ENCODE results near the gene FBN2. TPM values are rescaled to one million over a fixed set of nuclear protein-coding genes. Genes with fewer than 3 reads are reported as not detected.

The FBN2 gene
- total RNA-seq, 1 experiment from 2014 or later: 0.22 TPM

DNA sequence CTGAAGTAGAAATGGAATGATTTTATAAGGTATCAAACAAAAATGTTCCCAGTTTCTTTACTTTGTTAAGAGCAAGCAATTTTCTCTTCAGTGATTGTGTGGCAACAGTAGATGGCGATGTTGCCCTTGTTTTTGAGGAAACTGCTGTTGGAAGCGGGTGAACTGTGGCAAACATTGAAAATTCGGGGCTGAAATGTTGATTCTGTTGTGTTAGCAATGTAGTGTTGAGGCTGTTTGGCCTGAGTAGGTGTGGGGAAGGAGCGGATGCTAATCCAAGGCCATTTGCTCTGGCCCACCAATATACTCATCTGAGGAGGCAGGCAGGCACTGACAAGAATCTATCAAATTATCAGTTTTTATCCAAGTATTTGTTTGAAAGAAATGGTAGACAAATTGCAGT is 324.7 kb downstream of the FBN2 start:
- Histone ChIP-seq H2AFZ (no peak overlapping the region), H3K79me2 (ENCODE audit: low read depth) (no peaks in the 10 kb centered on the region), H3K27ac (no peak overlapping the region), H3K36me3 (ENCODE audit: low read depth) (no peaks in the 10 kb centered on the region), H3K4me1 (replicated peaks; ENCODE audit: insufficient read depth) (no peaks in the 10 kb centered on the region), H3K9me3 (ENCODE audit: insufficient read depth, low read depth) (no peaks in the 10 kb centered on the region), H3K4me2 (no peak overlapping the region), H3K27me3 (ENCODE audit: insufficient read depth, low read depth) (no peaks in the 10 kb centered on the region), H4K20me1 (ENCODE audit: insufficient read depth) (no peaks in the 10 kb centered on the region), H3K9me2 (ENCODE audit: insufficient read depth) (no peaks in the 10 kb centered on the region), H3K4me3 (no peak overlapping the region), H3F3A (ENCODE audit: insufficient read depth, low read depth) (no peaks in the 10 kb centered on the region)
- DNase-seq: peak; percentile 40 to 52
- TF ChIP-seq, protein P1, sequence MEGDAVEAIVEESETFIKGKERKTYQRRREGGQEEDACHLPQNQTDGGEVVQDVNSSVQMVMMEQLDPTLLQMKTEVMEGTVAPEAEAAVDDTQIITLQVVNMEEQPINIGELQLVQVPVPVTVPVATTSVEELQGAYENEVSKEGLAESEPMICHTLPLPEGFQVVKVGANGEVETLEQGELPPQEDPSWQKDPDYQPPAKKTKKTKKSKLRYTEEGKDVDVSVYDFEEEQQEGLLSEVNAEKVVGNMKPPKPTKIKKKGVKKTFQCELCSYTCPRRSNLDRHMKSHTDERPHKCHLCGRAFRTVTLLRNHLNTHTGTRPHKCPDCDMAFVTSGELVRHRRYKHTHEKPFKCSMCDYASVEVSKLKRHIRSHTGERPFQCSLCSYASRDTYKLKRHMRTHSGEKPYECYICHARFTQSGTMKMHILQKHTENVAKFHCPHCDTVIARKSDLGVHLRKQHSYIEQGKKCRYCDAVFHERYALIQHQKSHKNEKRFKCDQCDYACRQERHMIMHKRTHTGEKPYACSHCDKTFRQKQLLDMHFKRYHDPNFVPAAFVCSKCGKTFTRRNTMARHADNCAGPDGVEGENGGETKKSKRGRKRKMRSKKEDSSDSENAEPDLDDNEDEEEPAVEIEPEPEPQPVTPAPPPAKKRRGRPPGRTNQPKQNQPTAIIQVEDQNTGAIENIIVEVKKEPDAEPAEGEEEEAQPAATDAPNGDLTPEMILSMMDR (conservative IDR thresholded peaks at IDR 0.05): peak; percentile 88
- TF ChIP-seq EZH2 (IDR thresholded peaks at IDR 0.05; ENCODE audit: low read depth): no peak
- POLR2A ChIA-PET (ENCODE audit: unreplicated experiment): no interaction called here
- CTCF ChIA-PET: no interaction called here
- BruUV-seq (replicated peaks): no TSS peak
- intact Hi-C loops (cut with micrococcal nuclease; ENCODE audit: unreplicated experiment): loop anchor here (1.0 to 5.0 kb wide), 5 partner anchors 286 to 689 kb away; no protein-coding TSS in a partner anchor

DNA sequence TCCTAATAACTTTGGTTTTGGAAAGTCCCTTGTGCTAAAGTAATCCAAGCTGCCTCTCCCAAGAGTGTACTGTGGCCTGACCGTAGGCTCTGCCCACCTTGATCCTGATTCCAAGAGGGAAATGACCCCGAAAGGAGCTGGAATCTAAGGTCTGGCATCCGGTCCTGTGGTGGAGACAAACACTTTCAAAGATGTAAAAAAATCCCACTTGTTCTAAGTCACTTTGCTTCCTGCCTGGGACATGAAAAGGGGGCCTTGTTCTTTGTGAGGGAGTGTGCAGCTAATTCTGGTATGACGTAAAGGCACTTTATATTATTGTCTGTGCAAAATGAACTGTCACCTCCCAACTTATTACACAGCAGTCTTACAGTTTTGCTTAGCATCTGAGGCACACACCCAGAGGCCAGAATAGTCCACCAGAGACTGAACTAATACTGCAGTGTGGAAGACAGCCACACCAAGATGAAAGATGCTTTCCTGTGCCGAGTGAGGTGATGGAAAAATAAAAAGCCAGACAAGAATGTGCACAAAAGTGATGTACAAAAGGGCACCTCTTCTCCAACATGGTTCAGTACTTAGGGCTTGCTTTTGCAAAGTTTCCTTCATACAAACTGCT is 325.7 kb downstream of the FBN2 start:
- no peak overlapping the region for H3K4me3 ChIP-seq
- no peak for TF ChIP-seq EZH2 (IDR thresholded peaks at IDR 0.05; ENCODE audit: low read depth)
- TF ChIP-seq, protein P1 (conservative IDR thresholded peaks at IDR 0.05): no peak
- no peaks in the 10 kb centered on the region for H3K9me2 ChIP-seq (ENCODE audit: insufficient read depth)
- intact Hi-C loops (cut with micrococcal nuclease; ENCODE audit: unreplicated experiment): loop anchor here (2.0 to 5.0 kb wide), 3 partner anchors 633 to 690 kb away; no protein-coding TSS in a partner anchor
- no peaks in the 10 kb centered on the region for H3K4me1 ChIP-seq (replicated peaks; ENCODE audit: insufficient read depth)
- H3K27ac ChIP-seq: no peak overlapping the region
- no peaks in the 10 kb centered on the region for H3K27me3 ChIP-seq (ENCODE audit: insufficient read depth, low read depth)
- H3K9me3 ChIP-seq (ENCODE audit: insufficient read depth, low read depth): no peaks in the 10 kb centered on the region
- ChIA-PET CTCF (no interaction called here), POLR2A (ENCODE audit: unreplicated experiment) (no interaction called here)
- H3K36me3 ChIP-seq (ENCODE audit: low read depth): no peaks in the 10 kb centered on the region
- no peaks in the 10 kb centered on the region for H3K79me2 ChIP-seq (ENCODE audit: low read depth)
- H2AFZ ChIP-seq: no peak overlapping the region
- DNase-seq: no peak
- no peaks in the 10 kb centered on the region for H3F3A ChIP-seq (ENCODE audit: insufficient read depth, low read depth)
- no TSS peak for BruUV-seq (replicated peaks)
- H4K20me1 ChIP-seq (ENCODE audit: insufficient read depth): no peaks in the 10 kb centered on the region
- no peak overlapping the region for H3K4me2 ChIP-seq

DNA sequence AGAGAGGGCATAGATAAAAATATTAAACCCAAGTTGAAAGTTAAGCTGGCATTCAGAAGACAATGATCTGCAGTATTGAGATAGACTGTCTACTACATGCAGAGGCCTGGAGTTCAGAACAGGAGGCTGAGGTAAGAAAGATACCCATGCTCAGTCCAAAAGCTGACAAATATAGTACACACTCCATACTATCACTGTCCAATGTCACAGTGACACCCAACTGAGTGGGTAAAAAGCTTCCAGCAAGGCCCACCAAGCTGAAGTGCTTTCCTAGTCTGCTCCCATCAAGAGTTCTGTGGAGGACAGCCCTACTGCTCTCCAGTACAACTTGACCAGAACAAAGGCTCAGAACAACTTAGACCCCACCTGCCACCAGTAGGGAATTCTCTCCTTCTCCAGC is 329.6 kb downstream of the FBN2 start:
- POLR2A ChIA-PET (ENCODE audit: unreplicated experiment): no interaction called here
- DNase-seq: no peak
- Histone ChIP-seq H3K36me3 (ENCODE audit: low read depth) (no peaks in the 10 kb centered on the region), H2AFZ (no peak overlapping the region), H3K4me3 (no peak overlapping the region), H3K9me2 (ENCODE audit: insufficient read depth) (no peaks in the 10 kb centered on the region), H3F3A (ENCODE audit: insufficient read depth, low read depth) (no peaks in the 10 kb centered on the region), H3K79me2 (ENCODE audit: low read depth) (no peaks in the 10 kb centered on the region), H3K9me3 (ENCODE audit: insufficient read depth, low read depth) (no peaks in the 10 kb centered on the region), H3K27ac (no peak overlapping the region), H4K20me1 (ENCODE audit: insufficient read depth) (no peaks in the 10 kb centered on the region), H3K4me1 (replicated peaks; ENCODE audit: insufficient read depth) (no peaks in the 10 kb centered on the region), H3K4me2 (no peak overlapping the region), H3K27me3 (ENCODE audit: insufficient read depth, low read depth) (no peaks in the 10 kb centered on the region)
- CTCF ChIA-PET: no interaction called here
- TF ChIP-seq, protein P1 (conservative IDR thresholded peaks at IDR 0.05): no peak
- no peak for TF ChIP-seq EZH2 (IDR thresholded peaks at IDR 0.05; ENCODE audit: low read depth)
- intact Hi-C loops (cut with micrococcal nuclease; ENCODE audit: unreplicated experiment): no loop called here
- BruUV-seq (replicated peaks): no TSS peak
